ENCODE measurements around the gene CCN5.
"Not testable (repeated sequence)": the region's sequence is repeated elsewhere in the genome, so short reads cannot be mapped to it uniquely, and the experiment has no call there.

Gene CCN5

DNA sequence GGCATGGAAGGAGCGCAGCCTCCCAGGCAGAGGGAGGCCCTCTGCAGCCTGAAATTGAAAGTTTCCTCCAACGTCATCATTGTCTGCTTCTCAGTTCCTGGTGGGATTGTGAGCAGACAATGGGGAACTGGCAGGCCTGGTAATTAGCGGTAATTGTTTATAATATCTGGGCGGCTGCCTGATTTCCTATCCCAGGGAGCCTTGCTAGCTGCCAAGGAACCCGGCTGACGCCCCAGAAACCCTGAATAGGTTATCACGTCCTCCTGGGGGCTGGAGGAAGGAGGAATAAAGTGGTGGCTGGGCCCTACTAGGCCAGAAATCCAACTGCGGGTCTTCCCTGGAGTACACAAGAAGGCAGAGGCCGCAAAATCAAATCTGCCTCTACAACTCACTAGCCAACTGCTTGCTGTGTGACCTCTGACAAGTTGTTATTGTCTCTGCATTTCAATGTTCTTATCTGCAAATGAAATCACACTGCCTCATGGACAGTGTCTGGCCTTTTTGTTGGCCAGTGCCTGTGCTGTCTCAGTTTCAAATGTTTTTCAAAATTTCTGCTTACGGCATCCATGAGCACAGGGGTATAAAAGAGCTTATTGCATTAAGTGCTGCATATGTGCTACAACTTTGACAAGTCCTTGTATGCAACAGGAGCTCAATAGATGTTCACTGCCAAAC, 47.4 kb downstream of the CCN5 start:
- DNase-seq = no peak

DNA sequence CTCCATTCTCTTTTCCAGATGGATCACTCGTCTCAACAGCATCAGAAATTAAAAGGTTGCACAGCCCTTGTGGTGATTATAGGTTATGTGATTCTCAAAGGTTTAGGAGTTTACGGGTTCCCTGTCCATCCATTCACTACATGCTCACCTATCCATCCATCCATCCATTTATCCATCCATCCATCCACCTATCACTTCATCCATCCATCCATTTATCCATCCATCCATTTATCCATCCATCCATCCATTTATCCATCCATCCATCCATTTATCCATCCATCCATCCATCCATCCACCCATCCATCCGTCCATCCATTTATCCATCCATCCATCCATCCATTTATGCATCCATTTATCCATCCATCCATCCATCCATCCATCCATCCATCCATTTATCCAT, 48.6 kb downstream of the CCN5 start:
- DNase-seq = not testable (repeated sequence)

DNA sequence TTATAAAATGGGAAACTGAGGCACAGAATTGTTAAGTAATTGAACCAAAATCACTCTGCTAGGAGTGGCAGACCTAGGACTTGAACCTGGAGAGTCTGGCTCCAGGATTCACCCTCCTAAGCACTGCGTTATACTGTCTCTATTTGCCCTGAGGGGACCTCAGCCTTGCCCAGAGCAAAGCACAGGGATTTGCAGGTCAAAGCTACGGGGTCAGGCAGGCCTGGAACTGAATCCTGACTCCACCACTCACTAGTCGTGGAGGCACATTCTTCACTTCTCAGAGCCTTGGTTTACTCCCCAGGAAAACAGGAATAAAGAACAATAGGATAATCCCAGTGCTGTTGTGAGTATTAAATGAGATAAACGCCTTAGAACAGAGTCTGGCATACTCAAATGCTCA, 49.9 kb downstream of the CCN5 start:
- DNase-seq = no peak

DNA sequence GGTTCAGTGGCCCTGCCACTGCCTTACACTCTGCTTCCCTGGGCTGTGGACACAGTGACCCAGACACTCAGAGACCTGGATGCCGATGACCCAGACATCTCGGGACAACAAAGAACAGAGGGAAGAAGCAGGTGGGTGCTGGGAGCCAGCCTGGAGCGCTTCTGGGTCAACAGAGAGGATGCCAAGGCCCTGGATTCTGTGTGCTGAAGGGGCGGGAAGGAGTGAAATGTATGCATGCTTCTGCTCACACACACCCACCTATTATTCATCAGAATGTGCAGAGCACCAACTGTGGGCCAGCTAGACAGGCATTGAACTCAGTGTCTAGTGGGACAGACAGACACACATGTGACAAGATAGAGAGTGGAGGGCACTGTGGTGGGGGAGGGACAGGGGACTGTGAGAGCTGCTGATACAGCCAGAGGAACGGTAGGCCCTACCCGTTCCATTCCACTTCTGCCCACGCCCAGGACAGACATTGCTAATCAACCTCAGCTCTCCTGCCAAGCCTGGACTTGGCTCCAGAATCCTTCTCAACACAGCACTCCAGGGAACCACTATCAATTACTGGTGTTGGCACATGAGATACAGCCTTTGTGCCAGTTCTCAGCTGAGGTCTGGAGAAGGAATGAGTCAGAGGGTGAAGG, 50.7 kb downstream of the CCN5 start:
- no peak for DNase-seq

DNA sequence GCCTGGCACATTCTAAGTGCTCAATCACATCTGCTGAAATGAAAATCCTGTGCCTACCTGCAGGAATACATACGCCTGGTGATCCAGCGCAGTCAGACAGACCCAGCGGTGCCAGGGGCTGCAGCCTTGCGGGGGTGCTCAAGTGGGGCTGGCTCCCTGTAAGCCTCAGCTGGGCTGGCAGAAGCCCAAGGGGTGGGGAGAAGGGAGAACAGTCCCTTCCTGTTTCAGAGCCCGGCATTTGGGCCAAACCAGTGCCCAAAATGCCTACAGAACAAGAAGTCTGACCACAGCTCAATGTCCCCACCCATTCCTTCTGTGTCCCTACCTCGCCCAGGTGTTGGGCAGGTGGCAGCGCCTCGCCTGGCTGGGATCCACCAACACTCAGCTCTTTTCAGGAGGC, 53.1 kb downstream of the CCN5 start:
- no peak for DNase-seq

DNA sequence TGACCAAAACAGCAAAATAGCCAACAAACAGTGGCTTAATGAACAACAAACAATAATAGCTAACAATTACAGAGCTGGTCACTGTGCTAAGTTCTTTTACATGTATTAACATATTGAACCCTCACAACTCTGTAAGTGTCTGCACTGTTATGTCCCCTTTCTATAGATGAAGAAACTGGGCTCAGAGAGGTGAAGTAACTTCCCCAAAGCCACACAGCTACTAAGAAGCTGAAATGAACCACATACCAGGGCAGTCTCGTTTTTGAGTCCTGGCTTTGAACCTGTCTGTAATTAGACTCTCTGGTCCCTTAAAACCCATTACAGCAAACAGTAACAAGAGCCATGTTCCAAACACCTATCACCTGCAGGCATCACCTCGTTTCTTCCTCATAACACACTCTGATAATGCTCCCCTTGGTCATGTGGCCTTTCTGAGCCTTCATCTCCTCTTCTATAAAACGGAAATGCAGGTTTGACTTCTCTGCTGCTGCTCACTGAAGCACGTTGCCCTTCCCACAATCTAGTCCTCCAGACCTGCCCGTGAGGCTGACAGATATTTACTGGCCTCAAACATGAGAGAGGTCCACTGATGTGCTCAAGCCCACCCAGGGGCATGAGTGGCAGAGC, 53.8 kb downstream of the CCN5 start:
- DNase-seq = no peak

DNA sequence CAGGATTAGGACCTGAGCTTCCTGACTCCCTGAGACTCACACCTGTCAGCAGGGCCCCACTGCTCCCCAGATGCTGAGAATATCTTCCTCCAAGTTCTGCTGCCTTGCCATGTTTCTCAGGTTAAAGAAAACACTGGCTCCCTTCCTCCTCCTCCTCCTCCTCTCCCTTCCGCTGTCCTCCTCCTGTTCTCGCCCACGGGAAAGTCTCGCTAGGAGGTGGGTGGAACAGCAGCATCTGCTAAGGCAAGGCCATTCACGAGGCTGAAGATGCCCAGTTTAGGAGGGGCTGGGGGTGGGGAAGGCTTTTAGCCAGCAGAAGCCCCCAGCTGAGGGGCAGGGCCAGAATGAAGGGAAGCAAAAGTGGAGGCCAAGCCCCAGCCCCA, 54.3 kb downstream of the CCN5 start:
- DNase-seq = no peak

DNA sequence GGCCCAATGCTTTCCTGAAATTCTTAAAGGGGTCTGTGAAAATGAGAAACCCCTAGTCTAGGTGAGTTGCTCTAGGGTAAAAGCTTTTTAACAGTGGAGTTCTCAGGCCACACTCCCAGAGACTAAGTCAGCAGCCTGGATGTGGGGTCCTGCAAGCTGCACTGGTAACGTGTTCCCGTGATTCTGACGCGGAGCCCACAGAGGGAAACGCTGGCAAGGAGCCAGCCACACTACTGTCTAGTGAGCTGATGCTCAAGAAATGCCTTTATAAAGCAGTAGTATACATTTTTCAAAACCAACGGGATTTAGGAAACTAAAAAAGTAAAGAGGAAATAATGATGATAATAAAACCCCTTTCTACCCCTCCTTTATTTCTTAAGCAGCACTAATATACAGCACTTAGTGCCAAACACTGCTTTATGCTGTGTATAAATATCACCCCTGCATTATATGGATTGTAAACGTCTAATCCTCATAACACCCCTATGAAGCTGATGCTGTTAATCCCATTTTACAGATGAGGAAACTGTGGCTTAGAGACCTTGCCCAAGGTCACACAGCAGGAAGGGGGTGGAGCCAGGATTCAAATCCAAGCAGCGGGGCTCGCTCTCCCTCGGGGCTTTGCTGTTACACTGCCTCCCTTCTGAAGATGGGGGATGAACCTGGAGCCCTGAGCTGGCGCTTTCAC, 55.5 kb downstream of the CCN5 start:
- no peak for DNase-seq

DNA sequence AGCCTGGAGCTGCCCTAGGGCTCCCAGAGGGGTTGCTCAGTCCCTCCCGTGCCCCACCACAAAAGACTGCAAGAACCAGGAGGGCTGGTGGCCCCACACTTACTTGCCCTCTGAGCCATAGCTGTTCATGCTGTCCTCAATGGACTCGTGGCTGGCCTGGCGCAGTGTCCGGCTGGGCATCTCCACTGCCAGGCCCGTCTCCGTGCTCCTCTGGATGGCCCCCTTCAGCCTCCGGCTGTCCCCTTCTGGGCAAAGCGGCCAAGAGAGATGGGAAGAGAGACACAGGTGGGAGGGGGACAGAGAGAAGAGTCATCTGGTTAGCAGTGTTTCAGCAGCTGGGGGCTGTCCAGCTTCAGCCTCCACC, 56.0 kb downstream of the CCN5 start:
- DNase-seq = no peak

DNA sequence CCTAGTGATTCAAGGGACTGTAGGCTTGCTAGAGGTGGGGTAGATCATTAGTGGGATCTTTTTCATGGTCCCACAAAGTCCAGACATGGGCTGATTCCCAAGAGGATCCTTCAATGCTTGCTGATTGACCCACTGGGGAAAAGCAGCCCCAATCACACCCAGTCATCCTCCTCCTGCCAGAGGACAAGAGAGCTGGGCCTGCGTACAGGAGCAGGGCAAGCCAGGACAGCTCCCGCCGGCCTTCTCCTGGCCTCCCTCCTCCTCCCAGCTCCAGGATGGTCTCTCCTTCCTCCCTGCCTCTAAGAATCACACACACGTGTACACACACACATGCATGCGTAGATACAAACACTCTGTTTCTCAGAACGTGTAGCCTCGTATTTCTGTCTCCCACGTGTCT, 57.5 kb downstream of the CCN5 start:
- no peak for DNase-seq

DNA sequence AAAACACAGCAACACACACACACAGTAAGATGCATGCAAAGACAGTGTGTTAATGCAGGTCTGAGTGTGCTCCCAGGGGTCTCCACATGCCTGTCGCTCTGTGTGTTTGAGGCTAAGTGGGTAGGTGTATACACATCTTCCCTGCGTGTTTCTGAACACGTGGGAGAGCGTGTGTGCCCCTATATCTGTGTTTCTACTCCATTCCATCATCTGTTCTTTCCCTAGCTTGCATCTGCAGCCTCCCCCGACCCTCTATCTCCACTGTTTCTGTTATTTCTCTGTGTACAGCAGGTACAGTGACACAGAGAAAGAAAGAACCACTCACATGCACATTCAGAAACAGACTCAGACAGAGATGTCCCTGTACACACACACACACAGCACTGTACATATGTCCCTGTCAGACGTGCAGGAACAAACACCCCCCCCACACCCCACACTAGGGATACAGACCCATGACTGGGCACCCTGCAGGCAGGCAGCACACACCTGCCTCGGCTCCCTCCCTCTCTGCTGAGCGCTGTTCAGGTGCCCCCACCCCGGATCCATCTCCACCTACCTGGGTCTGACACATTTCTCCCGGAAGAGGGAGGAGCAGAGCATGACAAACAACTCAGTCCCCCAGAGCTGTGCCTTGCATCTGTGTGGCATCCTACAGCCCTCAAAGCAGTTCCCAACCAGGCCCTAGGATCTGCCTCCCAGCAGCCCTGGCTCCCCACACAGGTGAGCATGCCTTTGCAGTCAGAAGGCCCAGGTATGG, 58.1 kb downstream of the CCN5 start:
- DNase-seq = no peak

DNA sequence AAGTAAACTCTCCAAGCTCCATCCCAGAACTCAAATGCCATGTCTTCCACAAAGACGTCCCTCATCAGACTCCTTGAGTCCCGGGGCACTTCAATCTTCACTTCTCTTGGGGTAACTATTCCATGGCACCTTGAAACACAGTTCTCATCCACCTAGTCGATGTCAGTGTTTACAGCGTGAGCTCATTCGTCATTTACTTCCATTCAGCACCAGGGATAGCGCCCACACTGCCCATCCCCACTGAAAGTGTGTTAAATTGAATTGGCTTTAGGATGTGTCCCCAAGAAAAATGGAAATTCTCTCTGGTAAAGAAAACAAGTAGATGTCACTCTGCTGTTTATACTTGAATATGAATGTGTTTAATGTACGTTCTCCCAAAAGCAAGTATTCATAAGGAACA, 61.8 kb downstream of the CCN5 start:
- no peak for DNase-seq
